Fibroblast of mammary gland (primary cell): ENCODE measurements around the gene ERAL1.
"Not testable (repeated sequence)": the region's sequence is repeated elsewhere in the genome, so short reads cannot be mapped to it uniquely, and the experiment has no call there.

ENCODE experiments used
- DNase-seq: peaks from one replicate; pipeline ENCODE4 v3.0.0-alpha.2; 2010; ENCODE audit warnings: low read depth
- H3K4me3 ChIP-seq: 2 replicates; pipeline ENCODE4 v1.5.1; 2011; ENCODE audit warnings: low read depth, mild to moderate bottlenecking, low read length, moderate library complexity; ENCODE audit not compliant: control insufficient read depth
- CTCF ChIP-seq: conservative IDR thresholded peaks from 2 replicates; pipeline ENCODE4 v1.5.1; 2011; ENCODE audit warnings: low read depth, low read length, inconsistent platforms; ENCODE audit not compliant: control insufficient read depth, insufficient read depth

Gene ERAL1

DNA sequence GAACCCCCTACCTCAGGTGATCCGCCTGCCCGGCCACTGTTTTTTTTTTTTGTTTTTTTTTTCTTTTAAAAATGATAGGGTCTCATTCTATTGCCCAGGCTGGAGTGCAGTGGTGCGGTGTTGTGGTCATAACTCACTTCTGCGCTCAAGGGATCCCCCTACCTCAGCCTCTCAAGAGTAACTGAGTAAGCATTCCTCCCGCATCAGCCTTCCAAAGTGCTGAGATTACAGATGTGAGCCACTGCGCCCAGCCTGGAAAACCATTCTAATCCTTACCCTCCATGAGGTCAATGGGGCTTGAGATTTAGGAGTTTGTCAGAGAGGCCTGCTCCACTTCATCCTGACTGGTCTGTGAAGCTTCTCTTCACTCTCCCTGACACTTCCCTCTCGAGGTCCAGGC, 12.5 kb downstream of the ERAL1 start:
- TF ChIP-seq CTCF, result no peak
- no peak overlapping the region for H3K4me3 ChIP-seq
- DNase-seq, result no peak

- no peak overlapping the region for H3K4me3 ChIP-seq
- no peak for DNase-seq
- TF ChIP-seq CTCF, result no peak
Measured at GRCh38 chr17:28871056-28871579, 16.3 kb downstream of the ERAL1 start.

DNA sequence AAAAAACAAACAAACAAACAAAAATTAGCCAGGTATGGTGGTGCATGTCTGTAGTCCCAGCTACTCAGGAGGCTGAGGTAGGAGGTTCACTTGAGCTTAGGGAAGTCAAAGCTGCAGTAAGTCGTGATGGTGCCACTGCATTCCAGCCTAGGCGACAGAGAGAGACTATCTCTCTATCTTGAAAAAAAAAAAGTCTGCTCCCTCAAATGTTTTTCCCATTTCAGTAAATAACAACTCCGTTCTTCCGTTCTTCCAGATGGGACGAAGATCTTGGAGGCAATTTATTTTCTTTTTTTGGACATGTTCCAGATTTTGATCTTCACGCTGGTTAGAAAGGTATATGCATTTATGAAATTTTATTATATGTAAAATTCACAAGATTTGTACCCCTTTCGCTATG, 19.0 kb downstream of the ERAL1 start:
- DNase-seq, result no peak
- H3K4me3 ChIP-seq, result no peak overlapping the region
- no peak for TF ChIP-seq CTCF

DNA sequence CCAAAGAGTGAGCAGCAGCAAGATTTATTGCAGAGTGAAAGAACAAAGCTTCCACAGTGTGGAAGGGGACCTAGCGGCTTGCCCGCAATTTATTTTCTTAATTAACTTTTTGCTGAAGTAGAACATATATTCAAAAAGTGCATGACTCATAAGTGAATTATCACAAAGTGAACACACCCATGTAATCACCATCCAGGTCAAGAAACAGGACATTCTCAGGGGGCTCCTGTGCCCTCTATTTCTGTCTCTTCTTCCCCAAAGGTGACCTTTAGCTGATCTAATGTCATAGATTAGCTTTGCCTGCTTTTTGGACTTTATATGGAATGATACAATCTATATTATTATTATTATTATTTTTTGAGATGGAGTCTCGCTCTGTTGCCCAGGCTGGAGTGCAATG, 19.9 kb downstream of the ERAL1 start:
- DNase-seq, result no peak
- no peak for TF ChIP-seq CTCF
- no peak overlapping the region for H3K4me3 ChIP-seq

DNA sequence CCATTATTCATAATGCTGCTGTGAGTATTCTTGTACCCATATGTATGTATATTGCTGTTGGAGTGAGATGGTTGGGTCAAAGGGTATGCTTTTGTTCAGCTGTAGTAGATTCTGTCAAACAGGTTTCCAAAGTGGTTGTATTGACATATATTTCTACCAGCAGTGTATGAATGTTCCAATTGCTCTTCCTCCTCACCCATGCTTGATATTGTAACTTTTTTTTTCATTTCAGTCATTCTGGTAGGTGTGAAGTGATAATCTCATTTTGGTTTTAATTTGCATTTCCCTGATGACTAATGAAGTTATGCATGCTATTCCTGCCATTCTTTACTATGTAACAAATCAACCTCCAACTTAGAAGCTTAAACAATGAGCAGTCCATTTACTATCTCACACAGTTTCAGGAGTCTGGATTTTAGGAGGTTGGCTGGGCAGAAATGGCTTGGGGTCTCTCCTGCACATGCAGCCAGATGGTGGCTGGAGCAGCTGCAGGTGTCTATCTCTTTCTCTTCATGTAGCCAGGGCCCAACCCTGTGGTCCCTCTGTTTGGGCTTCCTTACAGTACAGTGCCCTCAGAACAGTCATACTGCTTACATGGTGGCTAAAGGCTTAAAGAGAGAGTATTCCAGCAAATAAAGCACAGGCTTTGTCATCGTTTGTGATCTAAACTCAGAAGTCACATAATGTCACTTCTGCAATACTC, 21.2 kb downstream of the ERAL1 start:
- no peak overlapping the region for H3K4me3 ChIP-seq
- DNase-seq, result no peak
- TF ChIP-seq CTCF, result no peak

- not testable (repeated sequence) for DNase-seq, H3K4me3 ChIP-seq
Measured at GRCh38 chr17:28877150-28877711, 22.4 kb downstream of the ERAL1 start.

GRCh38 chr17:28878158-28878910, 23.5 kb downstream of the ERAL1 start:
- no peak overlapping the region for H3K4me3 ChIP-seq
- no peak for DNase-seq
- no peak for TF ChIP-seq CTCF
